ENCODE results near the gene LPCAT1. TPM values are rescaled to one million over a fixed set of nuclear protein-coding genes. Genes with fewer than 3 reads are reported as not detected.

The LPCAT1 gene
- total and polyA plus RNA-seq, 2 experiments from 2014 or later: 78.0 to 255 TPM

GRCh38 chr5:1473746-1474145 lies 50.0 kb downstream of the LPCAT1 start:
- ATAC-seq (no peak), DNase-seq (ENCODE audit: low spot score) (no peak)
- H3K27me3 Mint-ChIP-seq (ENCODE audit: insufficient read depth, low read depth, poor library complexity): peaks cover 14% of the 10 kb centered on the region
- Histone ChIP-seq H3K27ac (ENCODE audit: low read depth) (no peak overlapping the region), H2AFZ (no peak overlapping the region), H3K9me2 (ENCODE audit: insufficient read depth) (no peaks in the 10 kb centered on the region), H4K20me1 (replicated peaks; ENCODE audit: insufficient read depth) (peaks cover 9% of the 10 kb centered on the region; the same call in 1 of the 2 replicates), H3K4me1 (ENCODE audit: insufficient read depth) (no peaks in the 10 kb centered on the region), H3K79me2 (replicated peaks; ENCODE audit: insufficient read depth) (peaks cover 6% of the 10 kb centered on the region; the same call in 1 of the 2 replicates), H3K36me3 (ENCODE audit: insufficient read depth) (peaks cover 20% of the 10 kb centered on the region), H3K4me2 (no peak overlapping the region), H3K4me3 (no peak overlapping the region), H3F3A (replicated peaks; ENCODE audit: low read depth) (peaks cover 9% of the 10 kb centered on the region; the same call in 1 of the 2 replicates), H3K27me3 (ENCODE audit: insufficient read depth) (no peaks in the 10 kb centered on the region)
- H3K4me3 Mint-ChIP-seq: no peak overlapping the region
- TF ChIP-seq POLR2AphosphoS5 (IDR thresholded peaks at IDR 0.05; ENCODE audit: low read depth): no peak
- no peak overlapping the region for H3K27ac Mint-ChIP-seq
- no peaks in the 10 kb centered on the region for H3K4me1 Mint-ChIP-seq
- H3K36me3 Mint-ChIP-seq (ENCODE audit: low read depth): peaks cover 84% of the 10 kb centered on the region
- H3K9me3 Mint-ChIP-seq: no peaks in the 10 kb centered on the region; the same call in 1 of the 3 replicates

- no peak overlapping the region for H3K4me2 ChIP-seq
- H3K36me3 ChIP-seq (ENCODE audit: insufficient read depth): peaks cover 14% of the 10 kb centered on the region
- H3K27me3 ChIP-seq (ENCODE audit: insufficient read depth): no peaks in the 10 kb centered on the region
- no peaks in the 10 kb centered on the region for H3K9me2 ChIP-seq (ENCODE audit: insufficient read depth)
- Mint-ChIP-seq H3K27ac (no peak overlapping the region), H3K4me3 (no peak overlapping the region), H3K27me3 (ENCODE audit: insufficient read depth, low read depth, poor library complexity) (peaks cover 20% of the 10 kb centered on the region), H3K36me3 (ENCODE audit: low read depth) (peaks cover 84% of the 10 kb centered on the region), H3K4me1 (no peaks in the 10 kb centered on the region), H3K9me3 (no peaks in the 10 kb centered on the region; the same call in 1 of the 3 replicates)
- H2AFZ ChIP-seq: no peak overlapping the region
- peaks cover 2% of the 10 kb centered on the region; the same call in 1 of the 2 replicates for H4K20me1 ChIP-seq (replicated peaks; ENCODE audit: insufficient read depth)
- no peak for TF ChIP-seq CTCF (conservative IDR thresholded peaks at IDR 0.05; ENCODE audit: low read depth in 2 of 2)
- DNase-seq (ENCODE audit: low spot score) (no peak), ATAC-seq (no peak)
- peaks cover 6% of the 10 kb centered on the region; the same call in 1 of the 2 replicates for H3F3A ChIP-seq (replicated peaks; ENCODE audit: low read depth)
- no peak overlapping the region for H3K27ac ChIP-seq (ENCODE audit: low read depth)
- H3K4me3 ChIP-seq: no peak overlapping the region
- H3K4me1 ChIP-seq (ENCODE audit: insufficient read depth): no peaks in the 10 kb centered on the region
- no peaks in the 10 kb centered on the region; the same call in 1 of the 2 replicates for H3K79me2 ChIP-seq (replicated peaks; ENCODE audit: insufficient read depth)
Observed at GRCh38 chr5:1472964-1473628, 50.7 kb downstream of the LPCAT1 start.

DNA sequence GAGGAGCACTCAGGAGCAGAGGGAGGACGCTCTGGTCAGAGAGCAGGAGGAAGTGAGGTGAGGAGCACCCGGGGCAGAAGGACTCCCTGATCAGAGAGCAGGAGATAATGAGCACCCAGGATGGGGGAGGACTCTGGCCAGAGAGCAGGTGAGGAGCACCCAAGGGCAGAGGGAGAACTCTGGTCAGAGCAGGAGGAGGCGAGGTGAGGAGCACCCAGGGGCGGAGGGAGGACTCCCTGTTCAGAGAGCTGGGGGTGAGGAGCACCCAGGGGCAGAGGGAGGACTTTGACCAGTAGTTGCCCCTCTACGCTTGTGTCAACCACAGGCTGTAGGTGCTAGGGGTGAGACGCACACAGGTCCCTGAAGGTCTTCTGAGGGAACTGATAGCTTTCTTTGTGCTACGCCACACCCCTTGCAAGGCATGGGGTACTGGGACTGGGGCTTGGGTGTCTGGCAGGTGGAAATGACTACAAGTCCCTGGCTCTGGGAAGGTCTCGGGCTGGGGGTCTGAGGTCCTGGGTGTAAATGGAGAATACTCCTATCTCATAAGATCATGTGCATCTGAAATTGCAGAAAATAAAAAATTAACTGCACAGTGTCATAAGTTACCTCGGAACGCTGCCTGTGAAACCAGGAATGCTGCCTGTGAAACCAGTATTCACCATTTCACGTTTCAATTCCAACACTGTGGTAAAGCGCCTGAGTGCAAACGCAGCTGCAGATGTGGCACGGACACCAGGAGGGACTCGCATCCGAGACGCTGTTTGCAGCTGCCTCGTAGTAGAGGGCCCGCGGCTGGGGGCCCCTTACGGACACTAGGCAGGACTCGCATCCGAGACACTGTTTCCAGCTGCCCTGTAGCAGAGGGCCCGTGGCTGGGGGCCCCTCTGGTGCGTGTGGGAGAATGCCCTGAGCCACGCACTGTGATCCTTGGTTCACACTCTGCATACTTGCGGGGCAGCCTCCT lies 51.5 kb downstream of the LPCAT1 start:
- no peak for DNase-seq (ENCODE audit: low spot score)

More for the DNA sequence above, 51.5 kb downstream of the LPCAT1 start:
- Histone ChIP-seq H2AFZ (no peak overlapping the region), H3F3A (replicated peaks; ENCODE audit: low read depth) (0 out of 2 replicates have a peak, but pooled peaks cover 3% of the 10 kb centered on the region), H3K9me2 (ENCODE audit: insufficient read depth) (no peaks in the 10 kb centered on the region), H3K79me2 (replicated peaks; ENCODE audit: insufficient read depth) (no peaks in the 10 kb centered on the region), H4K20me1 (replicated peaks; ENCODE audit: insufficient read depth) (peaks cover under 1% of the 10 kb centered on the region; the same call in 1 of the 2 replicates), H3K36me3 (ENCODE audit: insufficient read depth) (peaks cover 12% of the 10 kb centered on the region), H3K4me2 (no peak overlapping the region), H3K4me1 (ENCODE audit: insufficient read depth) (no peaks in the 10 kb centered on the region), H3K27ac (ENCODE audit: low read depth) (no peak overlapping the region), H3K4me3 (no peak overlapping the region), H3K27me3 (ENCODE audit: insufficient read depth) (no peaks in the 10 kb centered on the region)
- ATAC-seq: no peak
- Mint-ChIP-seq H3K27ac (no peak overlapping the region), H3K4me1 (no peaks in the 10 kb centered on the region), H3K4me3 (no peak overlapping the region), H3K36me3 (ENCODE audit: low read depth) (peaks cover 85% of the 10 kb centered on the region), H3K9me3 (no peaks in the 10 kb centered on the region; the same call in 1 of the 3 replicates), H3K27me3 (ENCODE audit: insufficient read depth, low read depth, poor library complexity) (peaks cover 21% of the 10 kb centered on the region)
- no peak for TF ChIP-seq ZNF114 (CRISPR knock-in tag; IDR thresholded peaks at IDR 0.05)

All from GM23338 (cell line).